Parathyroid adenoma (tissue), 2 donors: Measurements from ENCODE around the gene ADARB2.

Source experiments
- H2AFZ ChIP-seq: fragments of 300-600 bp; sonication (generic); one replicate; pipeline ENCODE4 v1.7.0; 2017; ENCODE audit warnings: antibody characterized with exemption, mild to moderate bottlenecking
- H3K27ac ChIP-seq: fragments of 300-600 bp; sonication (generic); one replicate; pipeline ENCODE4 v1.7.0; 2017
- H3K27me3 ChIP-seq: fragments of 300-600 bp; sonication (generic); one replicate; pipeline ENCODE4 v1.7.0; 2017; ENCODE audit warnings: low read length; ENCODE audit not compliant: control insufficient read depth, insufficient read depth
- H3K36me3 ChIP-seq: fragments of 300-600 bp; sonication (generic); one replicate; pipeline ENCODE4 v1.7.0; 2017; ENCODE audit warnings: low read length; ENCODE audit not compliant: control insufficient read depth, insufficient read depth
- H3K4me1 ChIP-seq: fragments of 300-600 bp; sonication (generic); one replicate; pipeline ENCODE4 v1.7.0; 2017; ENCODE audit warnings: control low read depth
- H3K4me2 ChIP-seq: fragments of 300-600 bp; sonication (generic); one replicate; pipeline ENCODE4 v1.7.0; 2017; ENCODE audit warnings: low read length
- H3K4me3 ChIP-seq: fragments of 300-600 bp; sonication (generic); one replicate; pipeline ENCODE4 v1.7.0; 2017; ENCODE audit warnings: low read depth, low read length
- H3K79me2 ChIP-seq: fragments of 300-600 bp; sonication (generic); one replicate; pipeline ENCODE4 v1.7.0; 2017; ENCODE audit warnings: control low read depth
- H3K9ac ChIP-seq: fragments of 300-600 bp; sonication (generic); one replicate; pipeline ENCODE4 v1.7.0; 2017; ENCODE audit warnings: mild to moderate bottlenecking
- H3K9me3 ChIP-seq: fragments of 300-600 bp; sonication (generic); one replicate; pipeline ENCODE4 v1.7.0; 2017; ENCODE audit warnings: low read length; ENCODE audit not compliant: control insufficient read depth
- TF ChIP-seq, protein P1 (sequence below): fragments of 300-600 bp; sonication (generic); IDR thresholded peaks from one replicate; pipeline ENCODE4 v1.7.0; 2017; ENCODE audit warnings: antibody characterized with exemption, mild to moderate bottlenecking
- donor health status: primary hyperparathyroidism.

Gene ADARB2

DNA sequence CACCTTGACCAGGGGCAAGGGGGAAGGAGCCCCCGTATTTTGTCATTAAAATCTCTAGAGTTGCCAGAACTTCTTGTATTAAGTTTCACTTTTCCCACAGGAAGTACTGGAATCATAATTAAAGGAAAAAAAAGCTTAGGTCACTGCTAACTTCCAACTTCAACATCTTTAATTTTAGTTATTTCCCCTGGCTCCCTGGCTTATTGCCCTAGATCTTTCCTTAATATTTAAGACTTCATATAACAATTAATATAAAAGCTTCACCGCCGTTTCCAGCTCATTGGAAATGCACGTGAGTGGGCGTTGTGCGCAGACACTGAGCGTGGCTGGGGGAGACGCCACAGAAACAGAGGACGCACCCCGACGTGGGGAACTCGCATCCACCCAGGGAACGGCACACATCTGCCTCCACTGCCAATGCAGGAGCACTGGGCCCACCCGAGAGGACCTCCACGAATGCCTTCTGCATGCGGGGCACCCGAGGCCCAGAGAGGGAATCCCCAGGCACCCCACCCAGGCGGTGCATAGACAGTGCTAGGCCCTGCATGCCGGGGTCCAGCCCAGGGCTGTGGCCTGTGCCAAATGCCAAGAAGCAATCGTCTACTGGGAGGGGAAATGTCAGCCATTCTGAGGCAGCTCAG is 72.2 kb downstream of the ADARB2 start:
- Histone ChIP-seq H3K36me3 (no peaks in the 10 kb centered on the region), H3K4me1 (no peaks in the 10 kb centered on the region), H3K27ac (no peak overlapping the region), H3K9me3 (no peaks in the 10 kb centered on the region), H3K4me3 (no peak overlapping the region), H3K27me3 (no peaks in the 10 kb centered on the region), H3K79me2 (no peaks in the 10 kb centered on the region), H2AFZ (no peak overlapping the region), H3K9ac (no peak overlapping the region), H3K4me2 (no peak overlapping the region)
- TF ChIP-seq, protein P1, sequence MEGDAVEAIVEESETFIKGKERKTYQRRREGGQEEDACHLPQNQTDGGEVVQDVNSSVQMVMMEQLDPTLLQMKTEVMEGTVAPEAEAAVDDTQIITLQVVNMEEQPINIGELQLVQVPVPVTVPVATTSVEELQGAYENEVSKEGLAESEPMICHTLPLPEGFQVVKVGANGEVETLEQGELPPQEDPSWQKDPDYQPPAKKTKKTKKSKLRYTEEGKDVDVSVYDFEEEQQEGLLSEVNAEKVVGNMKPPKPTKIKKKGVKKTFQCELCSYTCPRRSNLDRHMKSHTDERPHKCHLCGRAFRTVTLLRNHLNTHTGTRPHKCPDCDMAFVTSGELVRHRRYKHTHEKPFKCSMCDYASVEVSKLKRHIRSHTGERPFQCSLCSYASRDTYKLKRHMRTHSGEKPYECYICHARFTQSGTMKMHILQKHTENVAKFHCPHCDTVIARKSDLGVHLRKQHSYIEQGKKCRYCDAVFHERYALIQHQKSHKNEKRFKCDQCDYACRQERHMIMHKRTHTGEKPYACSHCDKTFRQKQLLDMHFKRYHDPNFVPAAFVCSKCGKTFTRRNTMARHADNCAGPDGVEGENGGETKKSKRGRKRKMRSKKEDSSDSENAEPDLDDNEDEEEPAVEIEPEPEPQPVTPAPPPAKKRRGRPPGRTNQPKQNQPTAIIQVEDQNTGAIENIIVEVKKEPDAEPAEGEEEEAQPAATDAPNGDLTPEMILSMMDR, result no peak

DNA sequence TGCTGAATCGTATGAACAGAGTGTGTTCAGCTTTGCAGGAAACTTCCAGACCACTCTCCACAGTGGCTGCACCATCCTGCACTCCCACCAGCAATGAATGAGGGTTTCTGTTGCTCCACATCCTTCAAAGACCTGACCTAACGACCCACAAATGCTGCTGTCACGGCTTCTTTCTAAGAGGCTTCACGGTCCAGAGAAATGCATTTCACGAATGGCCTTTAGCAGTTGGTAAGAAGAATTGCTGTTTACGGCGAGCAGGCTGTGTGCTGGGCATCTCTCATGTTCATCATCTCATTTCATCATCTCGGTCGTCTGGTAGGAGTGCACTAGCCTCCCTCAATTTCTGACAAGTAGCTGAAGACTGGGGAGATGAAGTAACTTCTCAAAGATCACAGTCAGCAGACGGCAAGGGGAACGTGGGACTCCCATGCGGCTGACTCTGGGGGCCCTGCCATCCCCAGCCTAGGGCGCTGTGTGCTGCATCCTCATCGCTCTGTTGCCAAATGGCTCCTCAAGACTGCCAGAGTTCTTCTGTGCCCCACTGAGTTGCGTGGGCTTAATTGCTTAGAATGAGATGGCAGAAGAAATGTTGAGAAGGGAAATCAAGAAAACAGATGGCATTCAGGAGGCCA is 72.9 kb downstream of the ADARB2 start:
- TF ChIP-seq, protein P1, result no peak
- H3K9me3 ChIP-seq, result no peaks in the 10 kb centered on the region
- no peaks in the 10 kb centered on the region for H3K4me1 ChIP-seq
- H3K4me3 ChIP-seq, result no peak overlapping the region
- no peaks in the 10 kb centered on the region for H3K27me3 ChIP-seq
- no peaks in the 10 kb centered on the region for H3K36me3 ChIP-seq
- H3K9ac ChIP-seq, result no peak overlapping the region
- no peak overlapping the region for H3K4me2 ChIP-seq
- no peaks in the 10 kb centered on the region for H3K79me2 ChIP-seq
- no peak overlapping the region for H2AFZ ChIP-seq
- H3K27ac ChIP-seq, result no peak overlapping the region

DNA sequence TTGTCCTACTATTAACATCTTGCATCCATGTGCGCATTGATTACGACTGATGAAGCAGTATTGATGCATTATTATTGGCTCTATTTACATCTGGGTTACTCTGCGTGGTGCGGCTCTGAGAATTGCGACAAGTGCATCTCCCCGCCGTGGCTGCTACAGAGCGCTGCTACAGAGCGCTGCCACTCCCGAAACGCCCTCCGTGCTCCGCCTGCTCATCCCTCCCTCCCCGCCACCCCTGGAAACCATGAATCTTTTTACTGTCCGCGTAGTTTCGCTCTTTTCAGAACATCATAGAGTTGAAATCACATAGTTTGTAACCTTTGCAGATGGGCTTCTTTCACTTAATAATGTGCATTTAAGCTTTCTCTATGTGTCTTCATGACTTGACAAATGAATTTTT is 74.1 kb downstream of the ADARB2 start:
- H3K27me3 ChIP-seq, result no peaks in the 10 kb centered on the region
- H2AFZ ChIP-seq, result no peak overlapping the region
- TF ChIP-seq, protein P1, result no peak
- H3K36me3 ChIP-seq, result no peaks in the 10 kb centered on the region
- H3K4me2 ChIP-seq, result no peak overlapping the region
- H3K27ac ChIP-seq, result no peak overlapping the region
- H3K4me1 ChIP-seq, result no peaks in the 10 kb centered on the region
- H3K79me2 ChIP-seq, result no peaks in the 10 kb centered on the region
- H3K9ac ChIP-seq, result no peak overlapping the region
- no peaks in the 10 kb centered on the region for H3K9me3 ChIP-seq
- no peak overlapping the region for H3K4me3 ChIP-seq

DNA sequence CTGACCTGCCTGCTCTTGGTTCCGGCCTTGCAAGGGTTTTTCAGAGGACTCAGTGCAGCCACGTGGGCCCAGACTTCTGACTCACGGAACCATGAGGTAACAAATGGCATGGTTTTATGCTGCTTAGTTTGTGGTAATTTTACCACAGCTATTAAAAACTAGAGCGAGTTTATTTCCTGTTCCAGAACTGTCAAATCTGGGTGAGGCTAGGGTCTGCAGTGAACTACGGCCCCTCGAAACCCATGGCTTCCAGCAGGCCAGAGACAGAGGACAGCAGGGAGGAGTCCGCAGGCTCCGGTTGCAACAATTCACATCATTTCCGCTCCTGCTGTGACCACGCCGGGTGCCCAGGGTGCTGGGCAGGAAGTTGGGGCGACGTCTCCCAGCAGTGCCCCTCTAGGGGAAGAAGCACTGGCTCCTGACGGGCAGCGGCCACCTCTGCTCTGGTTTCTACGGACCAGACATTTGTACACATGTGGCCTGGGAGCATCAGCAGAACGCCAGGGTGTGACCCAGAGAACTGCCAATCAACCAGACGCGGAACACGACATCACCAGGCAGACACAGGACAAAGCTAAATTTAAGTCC is 74.8 kb downstream of the ADARB2 start:
- Histone ChIP-seq H3K4me1 (no peaks in the 10 kb centered on the region), H3K36me3 (no peaks in the 10 kb centered on the region), H3K4me2 (no peak overlapping the region), H3K27ac (no peak overlapping the region), H3K79me2 (no peaks in the 10 kb centered on the region), H3K4me3 (no peak overlapping the region), H3K9ac (no peak overlapping the region), H3K27me3 (no peaks in the 10 kb centered on the region), H2AFZ (no peak overlapping the region), H3K9me3 (no peaks in the 10 kb centered on the region)
- TF ChIP-seq, protein P1, result no peak
